ENCODE results near the gene TEX51.

- TF ChIP-seq CTCF (IDR thresholded peaks at IDR 0.05) (no peak), EP300 (IDR thresholded peaks at IDR 0.05; ENCODE audit: low read depth) (no peak)
Measured at GRCh38 chr2:126889071-126889470, 9.6 kb upstream of the TEX51 start.
